PC-3 (cell line): ENCODE results near the gene LRRC52. TPM values are rescaled to one million over a fixed set of nuclear protein-coding genes. Genes with fewer than 3 reads are reported as not detected.

Source experiments
- ATAC-seq: fragments of 200-7000 bp; cut with Tn5 transposase; 2 replicates; pipeline ENCODE4 v1.9.1; 2020; ENCODE audit warnings: mild to moderate bottlenecking, moderate library complexity
- BruUV-seq: library from RNA; stranded (reverse); fragments of 400-500 nt; replicated peaks from 2 replicates; lab custom pipeline; 2021; lab: Mats Ljungman, UMichigan
- CTCF ChIA-PET: fragments of 300-600 bp; sonication (Branson Sonifier 250); formaldehyde crosslinking; loops from one replicate; lab custom pipeline; 2022; ENCODE audit warnings: antibody characterized with exemption; lab: Charles Lee
- POLR2A ChIA-PET: fragments of 300-600 bp; sonication (Branson Sonifier 250); formaldehyde crosslinking; loops from one replicate; lab custom pipeline; 2022; ENCODE audit warnings: antibody characterized with exemption; ENCODE audit not compliant: unreplicated experiment; lab: Charles Lee
- DNase-seq: peaks from one replicate; pipeline ENCODE4 v3.0.0-alpha.2; 2015
- H2AFZ ChIP-seq: fragments of 300-600 bp; sonication (generic); 2 replicates; pipeline ENCODE4 v1.6.0; 2016; ENCODE audit warnings: antibody characterized with exemption, low read length
- H3F3A ChIP-seq: fragments of 300-600 bp; sonication (generic); one replicate; pipeline ENCODE4 v1.6.0; 2017; ENCODE audit warnings: antibody characterized with exemption, low read length, control low read depth, mild to moderate bottlenecking; ENCODE audit not compliant: unreplicated experiment
- H3K27ac ChIP-seq: fragments of 300-600 bp; sonication (generic); 2 replicates; pipeline ENCODE4 v1.5.1; 2016; ENCODE audit warnings: mild to moderate bottlenecking, low read length
- H3K27me3 ChIP-seq: fragments of 300-600 bp; sonication (generic); 2 replicates; pipeline ENCODE4 v1.6.1; 2016; ENCODE audit warnings: low read length, mixed read lengths
- H3K36me3 ChIP-seq: fragments of 300-600 bp; sonication (generic); 2 replicates; pipeline ENCODE4 v1.6.1; 2016; ENCODE audit warnings: low read depth, mixed run types, low read length, mixed read lengths
- H3K4me1 ChIP-seq: fragments of 300-600 bp; sonication (generic); 2 replicates; pipeline ENCODE4 v1.5.1; 2016; ENCODE audit warnings: low read length; ENCODE audit not compliant: insufficient read depth
- H3K4me2 ChIP-seq: fragments of 300-600 bp; sonication (generic); 2 replicates; pipeline ENCODE4 v1.6.0; 2016; ENCODE audit warnings: low read length
- H3K4me3 ChIP-seq: fragments of 300-600 bp; sonication (generic); 2 replicates; pipeline ENCODE4 v1.5.1; 2016; ENCODE audit warnings: mild to moderate bottlenecking, low read length, mixed read lengths
- H3K79me2 ChIP-seq: fragments of 300-600 bp; sonication (generic); 2 replicates; pipeline ENCODE4 v1.6.1; 2017; ENCODE audit warnings: low read length, mixed read lengths
- H3K9ac ChIP-seq: fragments of 300-600 bp; sonication (generic); 2 replicates; pipeline ENCODE4 v1.6.0; 2016; ENCODE audit warnings: mild to moderate bottlenecking, low read length
- H3K9me2 ChIP-seq: fragments of 300-600 bp; sonication (generic); replicated peaks from 2 replicates; pipeline ENCODE4 v1.6.1; 2016; ENCODE audit warnings: mixed run types, low read length, mixed read lengths
- H3K9me3 ChIP-seq: fragments of 300-600 bp; sonication (generic); 2 replicates; pipeline ENCODE4 v1.6.1; 2016; ENCODE audit warnings: low read length, mixed read lengths
- H4K20me1 ChIP-seq: fragments of 300-600 bp; sonication (generic); 2 replicates; pipeline ENCODE4 v1.6.1; 2016; ENCODE audit warnings: low read length, mixed read lengths
- CTCF ChIP-seq: fragments of 300-600 bp; sonication (generic); conservative IDR thresholded peaks from 2 replicates; pipeline ENCODE4 v1.5.1; 2017; ENCODE audit warnings: antibody characterized with exemption, low read depth, mild to moderate bottlenecking, low read length
- EZH2 ChIP-seq: fragments of 300-600 bp; sonication (generic); IDR thresholded peaks from one replicate; pipeline ENCODE4 v1.6.1; 2017; ENCODE audit warnings: antibody characterized with exemption, mild to moderate bottlenecking, low read length; ENCODE audit not compliant: unreplicated experiment
- EZH2phosphoT487 ChIP-seq: fragments of 300-600 bp; sonication (generic); IDR thresholded peaks from 2 replicates; pipeline ENCODE4 v1.6.1; 2018; ENCODE audit warnings: mild to moderate bottlenecking, antibody characterized with exemption, low read length, borderline replicate concordance
- intact Hi-C: fragments of 100-400 bp; cut with micrococcal nuclease; formaldehyde crosslinking; loops from 2 replicates; pipeline ENCODE4 v1.9.0; 2023
- total RNA-seq: library from RNA; depleted of rRNA; stranded (reverse); fragments of >200 nt; gene quantifications from 2 replicates; pipeline ENCODE4 v1.2.3, GENCODE V29; 2014

Gene LRRC52
- total RNA-seq, 1 experiment from 2014 or later, result not detected

- Histone ChIP-seq H3K4me2 (no peak overlapping the region), H3K36me3 (no peaks in the 10 kb centered on the region), H2AFZ (no peak overlapping the region), H3K4me3 (no peak overlapping the region), H3K9me2 (no peaks in the 10 kb centered on the region), H3K79me2 (no peaks in the 10 kb centered on the region), H3F3A (no peaks in the 10 kb centered on the region), H3K4me1 (no peaks in the 10 kb centered on the region), H3K27ac (no peak overlapping the region), H3K9ac (no peak overlapping the region), H4K20me1 (no peaks in the 10 kb centered on the region), H3K9me3 (no peaks in the 10 kb centered on the region), H3K27me3 (peaks cover 53% of the 10 kb centered on the region)
- intact Hi-C loops, result no loop called here
- no peak for TF ChIP-seq EZH2phosphoT487
- TF ChIP-seq CTCF, result no peak
- no peak for TF ChIP-seq EZH2
- BruUV-seq, result no TSS peak
- ATAC-seq (no peak), DNase-seq (no peak)
- ChIA-PET POLR2A (no interaction called here), CTCF (no interaction called here)
Observed at GRCh38 chr1:165525708-165526107, 18.1 kb upstream of the LRRC52 start.

GRCh38 chr1:165527251-165528007, 16.4 kb upstream of the LRRC52 start:
- Histone ChIP-seq H3K27me3 (peaks cover 64% of the 10 kb centered on the region), H3F3A (no peaks in the 10 kb centered on the region), H2AFZ (no peak overlapping the region), H3K9me2 (no peaks in the 10 kb centered on the region), H4K20me1 (no peaks in the 10 kb centered on the region), H3K4me3 (no peak overlapping the region), H3K9me3 (no peaks in the 10 kb centered on the region), H3K4me2 (no peak overlapping the region), H3K36me3 (no peaks in the 10 kb centered on the region), H3K27ac (no peak overlapping the region), H3K4me1 (no peaks in the 10 kb centered on the region), H3K9ac (no peak overlapping the region), H3K79me2 (no peaks in the 10 kb centered on the region)
- intact Hi-C loops, result no loop called here
- BruUV-seq, result no TSS peak
- CTCF ChIA-PET, result no interaction called here
- POLR2A ChIA-PET, result no interaction called here
- ATAC-seq (no peak), DNase-seq (no peak)
- no peak for TF ChIP-seq EZH2phosphoT487
- TF ChIP-seq CTCF, result no peak
- TF ChIP-seq EZH2, result no peak

- Histone ChIP-seq H3K9me3 (no peaks in the 10 kb centered on the region), H3K27ac (no peak overlapping the region), H3K79me2 (no peaks in the 10 kb centered on the region), H3K9me2 (no peaks in the 10 kb centered on the region), H2AFZ (no peak overlapping the region), H3K9ac (no peak overlapping the region), H4K20me1 (no peaks in the 10 kb centered on the region), H3K4me1 (no peaks in the 10 kb centered on the region), H3K36me3 (no peaks in the 10 kb centered on the region), H3F3A (no peaks in the 10 kb centered on the region), H3K4me2 (no peak overlapping the region), H3K27me3 (peaks cover 68% of the 10 kb centered on the region), H3K4me3 (no peak overlapping the region)
- ChIA-PET CTCF (no interaction called here), POLR2A (no interaction called here)
- DNase-seq, result no peak
- ATAC-seq, result no peak
- intact Hi-C loops, result no loop called here
- no peak for TF ChIP-seq CTCF
- no peak for TF ChIP-seq EZH2
- TF ChIP-seq EZH2phosphoT487, result no peak
- no TSS peak for BruUV-seq
Observed at GRCh38 chr1:165531021-165531420, 12.8 kb upstream of the LRRC52 start.
